GM12872 (cell line): Measurements from ENCODE around the gene RTL1.

Experiments
- TF ChIP-seq, protein P1 (sequence below): IDR thresholded peaks from 3 replicates; pipeline ENCODE4 v1.5.1; 2011; ENCODE audit warnings: low read depth, mild to moderate bottlenecking, low read length, moderate library complexity; ENCODE audit not compliant: insufficient read depth

Gene RTL1

GRCh38 chr14:100873096-100873482 is 30.4 kb downstream of the RTL1 start:
- TF ChIP-seq, protein P1, sequence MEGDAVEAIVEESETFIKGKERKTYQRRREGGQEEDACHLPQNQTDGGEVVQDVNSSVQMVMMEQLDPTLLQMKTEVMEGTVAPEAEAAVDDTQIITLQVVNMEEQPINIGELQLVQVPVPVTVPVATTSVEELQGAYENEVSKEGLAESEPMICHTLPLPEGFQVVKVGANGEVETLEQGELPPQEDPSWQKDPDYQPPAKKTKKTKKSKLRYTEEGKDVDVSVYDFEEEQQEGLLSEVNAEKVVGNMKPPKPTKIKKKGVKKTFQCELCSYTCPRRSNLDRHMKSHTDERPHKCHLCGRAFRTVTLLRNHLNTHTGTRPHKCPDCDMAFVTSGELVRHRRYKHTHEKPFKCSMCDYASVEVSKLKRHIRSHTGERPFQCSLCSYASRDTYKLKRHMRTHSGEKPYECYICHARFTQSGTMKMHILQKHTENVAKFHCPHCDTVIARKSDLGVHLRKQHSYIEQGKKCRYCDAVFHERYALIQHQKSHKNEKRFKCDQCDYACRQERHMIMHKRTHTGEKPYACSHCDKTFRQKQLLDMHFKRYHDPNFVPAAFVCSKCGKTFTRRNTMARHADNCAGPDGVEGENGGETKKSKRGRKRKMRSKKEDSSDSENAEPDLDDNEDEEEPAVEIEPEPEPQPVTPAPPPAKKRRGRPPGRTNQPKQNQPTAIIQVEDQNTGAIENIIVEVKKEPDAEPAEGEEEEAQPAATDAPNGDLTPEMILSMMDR: no peak

DNA sequence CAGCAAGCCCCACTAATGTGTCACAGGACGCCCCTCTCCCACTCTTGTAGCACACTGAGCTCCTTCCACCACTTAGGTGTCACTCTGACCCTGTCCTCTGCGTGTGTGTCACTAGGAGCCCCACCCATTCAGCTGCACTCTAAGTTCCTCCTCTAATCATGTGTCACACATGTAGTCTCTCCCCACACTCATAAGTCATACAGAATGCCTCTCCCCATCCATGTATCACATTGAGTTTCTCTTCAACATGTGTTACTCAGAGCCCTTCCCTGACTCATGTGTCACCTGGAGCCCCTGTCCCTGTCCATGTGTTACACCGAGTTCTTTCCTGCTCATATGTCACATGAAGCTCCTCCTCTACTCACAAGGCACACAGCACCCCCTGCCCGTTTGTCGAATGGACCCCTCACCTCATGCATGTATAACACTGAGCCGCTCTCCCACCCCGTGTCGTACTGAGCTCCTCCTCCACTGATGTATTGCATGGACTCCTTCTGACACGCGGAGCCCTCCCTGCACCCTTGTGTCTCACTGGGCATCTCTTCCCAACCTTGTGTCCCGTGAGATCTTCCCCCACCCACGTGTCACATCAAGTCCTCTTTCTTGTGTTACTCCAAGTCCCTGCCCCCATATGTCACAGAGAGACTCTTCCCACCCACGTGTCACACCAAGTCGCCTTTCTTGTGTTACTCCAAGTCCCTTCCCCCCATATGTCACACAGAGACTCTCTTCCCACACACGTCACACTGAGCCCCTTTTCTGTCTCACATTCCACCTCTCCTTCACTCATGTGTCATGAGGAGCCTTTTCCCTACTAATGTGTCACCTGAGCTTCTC is 31.0 kb downstream of the RTL1 start:
- TF ChIP-seq, protein P1: no peak

- TF ChIP-seq, protein P1: no peak
Observed at GRCh38 chr14:100871234-100872186, 32.0 kb downstream of the RTL1 start.

DNA sequence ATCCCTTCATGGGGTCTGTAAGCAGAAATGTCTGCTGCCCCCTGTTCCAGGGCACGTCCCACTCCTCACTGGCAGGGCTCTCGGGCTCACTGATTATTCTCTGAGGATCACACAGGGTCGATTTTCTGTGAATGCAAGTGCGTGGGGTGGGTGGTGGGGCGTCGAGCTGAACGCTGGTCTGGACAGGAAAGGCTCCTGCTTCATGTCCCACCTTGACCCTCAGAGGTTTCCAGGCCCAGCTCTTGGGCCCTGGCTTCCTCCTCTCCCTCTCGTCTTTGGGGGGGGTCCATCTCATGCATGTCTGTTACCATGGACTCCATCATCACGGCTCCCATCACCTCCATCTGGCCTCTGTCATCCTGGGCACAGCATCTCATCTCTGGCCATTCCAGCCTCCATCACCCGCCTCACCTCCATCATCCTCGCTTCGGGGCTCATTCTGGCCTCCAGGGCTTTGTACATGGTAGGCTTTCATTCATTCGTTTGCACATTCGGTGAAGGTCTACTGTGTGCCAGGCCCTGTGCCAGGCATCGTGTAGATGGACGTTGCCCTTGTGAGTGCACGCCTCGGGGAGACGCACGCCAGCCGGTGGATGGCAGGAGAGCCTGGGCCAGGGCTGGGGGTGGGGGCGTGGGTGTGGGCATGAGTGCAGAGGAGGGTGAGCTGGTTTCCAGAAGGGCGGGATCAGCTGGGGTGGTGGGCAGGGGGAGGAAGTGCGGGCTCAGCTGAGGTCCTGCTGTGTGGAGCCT is 34.7 kb downstream of the RTL1 start:
- TF ChIP-seq, protein P1: no peak

DNA sequence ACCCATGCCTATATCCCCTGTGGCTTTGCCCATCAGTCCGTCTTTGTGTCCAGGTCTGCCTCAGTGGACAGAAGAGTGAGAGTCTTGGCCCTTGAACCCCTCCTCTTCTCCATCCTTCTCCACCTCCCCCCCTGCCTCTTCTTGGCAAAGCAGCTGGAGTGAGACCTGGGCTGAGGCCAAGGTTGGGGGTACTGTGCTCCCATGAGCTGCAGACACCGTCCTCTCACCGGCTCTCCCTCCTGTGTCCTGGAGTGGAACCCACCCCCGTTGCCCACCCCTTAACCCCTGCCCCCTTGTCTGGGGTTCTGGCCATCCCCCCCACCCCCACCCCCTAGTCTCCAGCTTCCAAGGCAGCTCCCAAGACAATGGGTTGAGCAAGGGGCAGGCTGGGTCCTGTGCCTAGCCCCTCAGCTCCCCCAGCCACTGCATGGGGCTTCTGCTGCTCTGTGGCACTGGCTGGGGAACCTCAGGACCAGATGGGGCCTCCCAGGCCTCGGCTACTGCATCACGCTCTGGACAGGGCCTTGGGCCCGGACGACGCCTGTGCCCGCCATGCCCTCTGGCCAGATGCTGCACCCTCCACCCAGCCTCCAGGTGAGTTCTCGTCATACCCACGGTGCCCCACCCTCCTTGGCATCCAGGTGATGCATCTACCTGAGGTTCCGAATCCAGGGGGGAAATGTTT is 35.7 kb downstream of the RTL1 start:
- TF ChIP-seq, protein P1: no peak

DNA sequence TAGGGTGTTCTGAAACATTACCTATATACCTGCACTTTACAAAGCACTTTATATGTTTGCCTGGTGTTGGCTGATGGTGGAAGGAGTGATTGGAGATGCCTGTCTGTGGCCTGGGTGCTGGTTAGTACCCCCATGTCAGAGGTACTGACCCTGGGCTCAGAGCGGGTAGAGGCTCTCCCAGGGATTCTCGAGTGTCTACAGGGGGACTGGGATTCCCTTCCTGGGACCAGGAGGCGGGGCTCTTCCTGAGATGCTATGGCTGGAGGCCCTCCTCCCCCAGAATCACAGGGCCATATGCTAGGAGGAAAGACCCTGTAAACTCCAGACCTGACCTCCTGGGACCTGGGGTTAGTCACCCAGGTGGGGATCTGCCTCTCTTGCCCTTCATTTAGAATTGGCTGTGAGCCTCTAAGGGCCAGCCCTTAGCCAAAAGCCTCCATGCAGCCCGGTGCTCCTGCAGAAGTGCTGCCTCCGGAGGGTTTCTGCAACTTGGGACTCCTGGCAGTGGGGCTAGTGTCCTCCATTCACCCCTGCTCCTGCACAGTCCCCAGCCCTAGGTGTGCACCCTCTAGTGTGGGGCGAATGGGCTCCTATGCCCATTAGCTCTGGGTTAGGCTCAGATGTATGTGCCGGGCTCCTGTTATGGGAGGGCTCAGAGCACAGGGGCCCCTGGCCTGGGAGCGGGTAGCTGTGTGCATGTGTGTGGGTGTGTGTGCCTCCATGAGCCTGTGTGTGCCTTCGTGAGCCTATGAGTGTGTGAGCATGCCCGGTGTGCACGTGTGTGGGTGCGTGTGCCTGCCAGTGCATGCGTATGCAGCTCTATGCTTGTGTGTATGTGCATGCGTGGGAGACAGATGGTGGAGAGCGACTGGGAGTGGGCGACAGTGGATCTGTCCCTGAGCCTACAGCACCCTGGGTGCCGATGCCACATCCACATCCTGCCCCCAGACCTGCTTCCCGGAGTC is 36.6 kb downstream of the RTL1 start:
- TF ChIP-seq, protein P1: no peak
